Measurements from ENCODE around the gene RAB34. TPM values are rescaled to one million over a fixed set of nuclear protein-coding genes. Genes with fewer than 3 reads are reported as not detected.

The RAB34 gene
- total RNA-seq, 2 donors from 2014 or later, result 165 to 181 TPM

DNA sequence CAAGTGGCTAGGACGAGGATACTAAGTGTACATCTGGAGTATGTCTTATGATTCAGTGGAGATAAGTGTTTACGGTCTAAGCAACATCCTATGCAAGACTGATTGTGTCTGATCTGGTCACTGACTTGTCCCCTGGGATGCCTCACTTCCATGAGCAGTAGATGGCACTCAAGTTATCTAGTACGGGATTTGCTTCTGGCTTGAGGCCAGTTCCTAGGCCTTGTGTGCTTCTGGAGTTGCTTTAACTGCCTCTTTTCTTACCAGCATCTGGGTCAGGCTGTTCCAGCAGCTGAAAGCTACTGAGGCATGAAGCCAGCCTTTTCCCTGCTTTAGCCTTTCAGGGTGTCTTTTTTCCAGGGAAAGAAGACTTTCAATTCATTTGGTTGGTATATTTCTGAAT lies 32.7 kb downstream of the RAB34 start:
- peak; percentile 66 for DNase-seq (ENCODE audit: low spot score)
- intact Hi-C loops (cut with DNase I), result loop anchor here (10.0 kb wide), 1 partner anchor 60 kb away; the partner anchor contains the start of gene TRAF4
- Histone ChIP-seq H3K36me3 (peaks cover 32 to 68% of the 10 kb centered on the region in 2 donors), H3K27me3 (replicated peaks; ENCODE audit: insufficient read depth) (no peaks in the 10 kb centered on the region), H3K9me3 (no peaks in the 10 kb centered on the region), H3K27ac (no peak overlapping the region), H3K4me1 (replicated peaks) (no peaks in the 10 kb centered on the region), H3K4me3 (no peak overlapping the region)
- TF ChIP-seq, protein P1, sequence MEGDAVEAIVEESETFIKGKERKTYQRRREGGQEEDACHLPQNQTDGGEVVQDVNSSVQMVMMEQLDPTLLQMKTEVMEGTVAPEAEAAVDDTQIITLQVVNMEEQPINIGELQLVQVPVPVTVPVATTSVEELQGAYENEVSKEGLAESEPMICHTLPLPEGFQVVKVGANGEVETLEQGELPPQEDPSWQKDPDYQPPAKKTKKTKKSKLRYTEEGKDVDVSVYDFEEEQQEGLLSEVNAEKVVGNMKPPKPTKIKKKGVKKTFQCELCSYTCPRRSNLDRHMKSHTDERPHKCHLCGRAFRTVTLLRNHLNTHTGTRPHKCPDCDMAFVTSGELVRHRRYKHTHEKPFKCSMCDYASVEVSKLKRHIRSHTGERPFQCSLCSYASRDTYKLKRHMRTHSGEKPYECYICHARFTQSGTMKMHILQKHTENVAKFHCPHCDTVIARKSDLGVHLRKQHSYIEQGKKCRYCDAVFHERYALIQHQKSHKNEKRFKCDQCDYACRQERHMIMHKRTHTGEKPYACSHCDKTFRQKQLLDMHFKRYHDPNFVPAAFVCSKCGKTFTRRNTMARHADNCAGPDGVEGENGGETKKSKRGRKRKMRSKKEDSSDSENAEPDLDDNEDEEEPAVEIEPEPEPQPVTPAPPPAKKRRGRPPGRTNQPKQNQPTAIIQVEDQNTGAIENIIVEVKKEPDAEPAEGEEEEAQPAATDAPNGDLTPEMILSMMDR (IDR thresholded peaks at IDR 0.05), result peak in 3 of 4 experiments; percentile 18 to 38 (median 23)
- TF ChIP-seq POLR2A (IDR thresholded peaks at IDR 0.05) (no peak), POLR2AphosphoS5 (IDR thresholded peaks at IDR 0.05) (peak; percentile 85)
- WGBS, result 29% methylated on average over 3 of the region's 3 CpGs

DNA sequence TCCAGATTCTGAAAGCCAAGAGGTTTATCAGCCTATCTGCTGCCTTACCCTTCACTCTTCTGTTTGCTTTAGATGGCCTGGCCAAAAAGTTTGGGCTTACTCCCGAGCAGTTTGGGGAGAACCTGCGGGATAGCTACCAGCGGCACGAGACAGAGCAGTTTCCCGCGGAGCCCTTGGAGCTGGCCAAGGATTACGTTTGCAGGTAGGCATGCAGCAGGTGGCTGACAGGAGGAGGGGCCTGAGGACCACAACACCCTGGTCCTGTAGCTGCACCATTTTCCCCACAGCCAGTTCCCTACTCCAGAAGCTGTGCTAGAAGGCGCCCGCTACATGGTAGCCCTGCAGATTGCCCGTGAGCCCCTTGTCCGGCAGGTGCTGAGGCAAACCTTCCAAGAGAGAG lies 35.0 kb downstream of the RAB34 start:
- no peak for DNase-seq (ENCODE audit: low spot score)
- Histone ChIP-seq H3K27ac (no peak overlapping the region), H3K36me3 (peaks cover 34 to 72% of the 10 kb centered on the region in 2 donors), H3K9me3 (no peaks in the 10 kb centered on the region), H3K4me1 (replicated peaks) (no peaks in the 10 kb centered on the region), H3K27me3 (replicated peaks; ENCODE audit: insufficient read depth) (no peaks in the 10 kb centered on the region), H3K4me3 (no peak overlapping the region)
- intact Hi-C loops (cut with DNase I), result loop anchor here (10.0 kb wide), 1 partner anchor 62 kb away; the partner anchor contains the start of gene TRAF4
- WGBS, result 92% methylated on average over 11 of the region's 11 CpGs
- no peak for TF ChIP-seq POLR2AphosphoS5 (IDR thresholded peaks at IDR 0.05)
- no peak for TF ChIP-seq POLR2A (IDR thresholded peaks at IDR 0.05)
- TF ChIP-seq, protein P1 (IDR thresholded peaks at IDR 0.05), result no peak

DNA sequence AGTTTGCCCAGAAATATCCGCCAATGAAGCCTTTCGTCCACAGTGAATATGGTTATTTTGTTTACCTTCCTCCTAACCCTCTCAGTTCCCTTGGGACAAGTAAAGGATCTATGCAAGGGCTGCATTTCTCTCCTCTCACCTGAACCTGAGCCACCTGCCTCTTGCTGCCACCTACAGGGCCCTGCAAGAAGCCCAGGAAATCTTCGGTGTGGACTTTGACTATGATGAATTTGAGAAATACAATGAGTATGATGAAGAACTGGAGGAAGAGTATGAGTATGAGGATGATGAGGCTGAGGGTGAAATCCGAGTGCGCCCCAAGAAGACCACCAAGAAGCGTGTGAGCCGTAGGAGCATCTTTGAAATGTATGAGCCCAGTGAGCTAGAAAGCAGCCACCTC lies 41.7 kb downstream of the RAB34 start:
- no peak overlapping the region for H3K27ac ChIP-seq
- DNase-seq (ENCODE audit: low spot score), result no peak
- H3K4me1 ChIP-seq (replicated peaks), result no peaks in the 10 kb centered on the region
- H3K4me3 ChIP-seq, result no peak overlapping the region
- H3K36me3 ChIP-seq, result peaks cover 47 to 79% of the 10 kb centered on the region in 2 donors
- H3K9me3 ChIP-seq, result no peaks in the 10 kb centered on the region
- no peak for TF ChIP-seq POLR2A (IDR thresholded peaks at IDR 0.05)
- TF ChIP-seq, protein P1 (IDR thresholded peaks at IDR 0.05), result no peak
- no peak for TF ChIP-seq POLR2AphosphoS5 (IDR thresholded peaks at IDR 0.05)
- no peaks in the 10 kb centered on the region for H3K27me3 ChIP-seq (replicated peaks; ENCODE audit: insufficient read depth)
- intact Hi-C loops (cut with DNase I), result no loop called here
- WGBS, result 79% methylated on average over 7 of the region's 7 CpGs

DNA sequence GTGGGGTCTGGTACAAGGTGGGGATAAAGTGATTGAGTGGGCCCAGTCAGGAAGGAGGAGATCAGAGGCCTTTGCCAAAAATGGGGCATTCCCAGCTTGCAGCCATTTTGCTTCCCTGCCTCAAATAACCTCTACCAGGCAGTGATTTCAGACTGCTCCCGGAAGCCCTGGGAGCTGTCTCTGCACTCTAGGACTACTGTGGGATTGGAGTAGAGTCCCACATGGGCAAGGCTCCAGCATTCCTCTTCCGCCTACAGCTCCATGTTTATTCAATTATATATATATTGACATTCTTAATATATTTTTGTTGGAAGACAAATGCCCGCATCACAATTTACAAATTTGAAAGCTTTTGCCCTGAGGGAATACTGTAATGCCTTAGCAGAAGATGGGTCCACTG lies 42.2 kb downstream of the RAB34 start:
- intact Hi-C loops (cut with DNase I), result no loop called here
- DNase-seq (ENCODE audit: low spot score), result no peak
- H3K36me3 ChIP-seq, result peaks cover 49 to 76% of the 10 kb centered on the region in 2 donors
- no peak overlapping the region for H3K4me3 ChIP-seq
- no peaks in the 10 kb centered on the region for H3K4me1 ChIP-seq (replicated peaks)
- 75% methylated on average over 3 of the region's 3 CpGs for WGBS
- H3K27ac ChIP-seq, result no peak overlapping the region
- H3K27me3 ChIP-seq (replicated peaks; ENCODE audit: insufficient read depth), result no peaks in the 10 kb centered on the region
- H3K9me3 ChIP-seq, result no peaks in the 10 kb centered on the region
- TF ChIP-seq POLR2AphosphoS5 (IDR thresholded peaks at IDR 0.05) (no peak), POLR2A (IDR thresholded peaks at IDR 0.05) (no peak)
- TF ChIP-seq, protein P1 (IDR thresholded peaks at IDR 0.05), result no peak

DNA sequence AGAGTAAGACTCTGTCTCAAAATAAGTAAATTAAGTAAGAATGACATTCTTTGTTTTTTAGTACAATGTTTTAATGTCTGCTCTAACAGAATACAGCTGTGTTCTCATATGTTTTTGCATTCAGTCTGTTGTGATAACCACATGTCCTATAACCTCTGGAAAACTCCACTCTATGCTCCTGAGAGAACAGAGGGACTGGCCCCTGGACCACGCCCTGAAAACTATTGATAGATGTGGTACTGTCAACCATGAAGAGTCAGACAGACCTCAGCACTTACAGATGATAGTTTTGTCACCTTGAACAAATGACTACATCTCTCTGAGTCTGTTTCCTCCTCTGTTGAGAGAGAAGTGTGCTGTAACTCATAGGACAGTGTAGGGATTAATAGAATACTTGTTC lies 47.8 kb downstream of the RAB34 start:
- TF ChIP-seq POLR2AphosphoS5 (IDR thresholded peaks at IDR 0.05) (no peak), POLR2A (IDR thresholded peaks at IDR 0.05) (no peak)
- TF ChIP-seq, protein P1 (IDR thresholded peaks at IDR 0.05), result no peak
- 96% methylated on average over 1 of the region's 1 CpG for WGBS
- Histone ChIP-seq H3K36me3 (peaks cover 19 to 31% of the 10 kb centered on the region in 2 donors), H3K9me3 (no peaks in the 10 kb centered on the region), H3K27ac (no peak overlapping the region), H3K27me3 (replicated peaks; ENCODE audit: insufficient read depth) (no peaks in the 10 kb centered on the region), H3K4me1 (replicated peaks) (no peaks in the 10 kb centered on the region), H3K4me3 (no peak overlapping the region)
- no peak for DNase-seq (ENCODE audit: low spot score)
- intact Hi-C loops (cut with DNase I), result no loop called here
